B cell (primary cell): ENCODE data around the gene CHODL.

Experiments
- EZH2 ChIP-seq: IDR thresholded peaks from 2 replicates; pipeline ENCODE4 v1.6.1; 2012; ENCODE audit warnings: borderline replicate concordance, low read depth, mild to moderate bottlenecking, moderate library complexity, low read length; ENCODE audit not compliant: insufficient read depth, poor library complexity, severe bottlenecking
- TF ChIP-seq, protein P1 (sequence below): fragments of 200-600 bp; IDR thresholded peaks from one replicate; pipeline ENCODE4 v1.8.0; 2022; ENCODE audit warnings: antibody characterized with exemption, mild to moderate bottlenecking

- no peak for TF ChIP-seq EZH2
- TF ChIP-seq, protein P1, sequence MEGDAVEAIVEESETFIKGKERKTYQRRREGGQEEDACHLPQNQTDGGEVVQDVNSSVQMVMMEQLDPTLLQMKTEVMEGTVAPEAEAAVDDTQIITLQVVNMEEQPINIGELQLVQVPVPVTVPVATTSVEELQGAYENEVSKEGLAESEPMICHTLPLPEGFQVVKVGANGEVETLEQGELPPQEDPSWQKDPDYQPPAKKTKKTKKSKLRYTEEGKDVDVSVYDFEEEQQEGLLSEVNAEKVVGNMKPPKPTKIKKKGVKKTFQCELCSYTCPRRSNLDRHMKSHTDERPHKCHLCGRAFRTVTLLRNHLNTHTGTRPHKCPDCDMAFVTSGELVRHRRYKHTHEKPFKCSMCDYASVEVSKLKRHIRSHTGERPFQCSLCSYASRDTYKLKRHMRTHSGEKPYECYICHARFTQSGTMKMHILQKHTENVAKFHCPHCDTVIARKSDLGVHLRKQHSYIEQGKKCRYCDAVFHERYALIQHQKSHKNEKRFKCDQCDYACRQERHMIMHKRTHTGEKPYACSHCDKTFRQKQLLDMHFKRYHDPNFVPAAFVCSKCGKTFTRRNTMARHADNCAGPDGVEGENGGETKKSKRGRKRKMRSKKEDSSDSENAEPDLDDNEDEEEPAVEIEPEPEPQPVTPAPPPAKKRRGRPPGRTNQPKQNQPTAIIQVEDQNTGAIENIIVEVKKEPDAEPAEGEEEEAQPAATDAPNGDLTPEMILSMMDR, result no peak
These were observed 9.1 kb upstream of the CHODL start for GRCh38 chr21:18235545-18235944.
